ENCODE data around the gene TMEM33.
"Not testable (repeated sequence)": the region's sequence is repeated elsewhere in the genome, so short reads cannot be mapped to it uniquely, and the experiment has no call there.

TMEM33 gene, protein sequence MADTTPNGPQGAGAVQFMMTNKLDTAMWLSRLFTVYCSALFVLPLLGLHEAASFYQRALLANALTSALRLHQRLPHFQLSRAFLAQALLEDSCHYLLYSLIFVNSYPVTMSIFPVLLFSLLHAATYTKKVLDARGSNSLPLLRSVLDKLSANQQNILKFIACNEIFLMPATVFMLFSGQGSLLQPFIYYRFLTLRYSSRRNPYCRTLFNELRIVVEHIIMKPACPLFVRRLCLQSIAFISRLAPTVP

DNA sequence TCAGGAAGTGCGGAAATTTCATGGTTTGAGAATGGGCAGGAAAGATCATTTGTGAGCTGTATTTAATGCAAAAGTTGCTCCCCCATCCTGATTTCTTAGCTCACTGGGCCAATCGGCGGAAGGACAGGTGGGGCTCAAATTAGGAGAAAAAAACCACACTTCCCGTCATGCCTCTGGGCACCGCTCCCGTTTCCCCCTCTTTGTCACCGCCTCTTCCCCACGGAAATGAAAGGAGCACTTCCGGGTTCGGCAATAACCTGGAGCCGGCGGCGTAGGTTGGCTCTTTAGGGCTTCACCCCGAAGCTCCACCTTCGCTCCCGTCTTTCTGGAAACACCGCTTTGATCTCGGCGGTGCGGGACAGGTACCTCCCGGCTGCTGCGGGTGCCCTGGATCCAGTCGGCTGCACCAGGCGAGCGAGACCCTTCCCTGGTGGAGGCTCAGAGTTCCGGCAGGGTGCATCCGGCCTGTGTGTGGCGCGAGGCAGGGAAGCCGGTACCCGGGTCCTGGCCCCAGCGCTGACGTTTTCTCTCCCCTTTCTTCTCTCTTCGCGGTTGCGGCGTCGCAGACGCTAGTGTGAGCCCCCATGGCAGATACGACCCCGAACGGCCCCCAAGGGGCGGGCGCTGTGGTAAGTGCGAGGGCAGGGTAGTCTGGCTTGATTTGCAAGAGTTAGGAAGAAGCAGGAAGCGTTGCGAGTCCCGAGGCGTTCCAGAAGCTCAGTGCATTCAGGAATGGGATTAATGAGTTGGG is at the start of gene TMEM33:
TSS of gene TMEM33 (plus strand) at position 529 of the 751 bp plus-strand sequence. CDS start at position 585, 56 bp downstream.
- H3K27ac ChIP-seq: peak within 1 kb of the TSS; percentile 66 to 94 (median 90)
- peak within 1 kb of the TSS; percentile 60 to 98 (median 84) for H3K4me3 ChIP-seq

DNA sequence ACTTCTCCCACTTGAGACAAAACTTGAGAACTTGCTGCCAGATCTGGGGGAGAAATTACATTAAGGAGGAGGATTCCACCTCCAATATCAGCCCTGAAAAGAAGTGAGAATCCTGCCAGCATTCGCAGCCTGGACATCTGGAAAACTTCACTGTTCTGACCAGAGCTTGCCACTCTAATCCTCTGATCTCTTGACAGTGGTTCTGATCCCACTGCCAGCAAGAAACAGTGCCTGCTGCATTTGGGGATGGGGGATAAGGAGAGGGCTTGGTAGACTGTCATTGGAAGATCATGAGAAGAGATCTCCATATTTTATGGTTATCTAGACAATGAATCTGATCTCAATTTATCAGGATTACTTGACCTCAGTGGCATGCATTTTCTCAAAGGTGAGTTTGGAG is 49.8 kb upstream of the TMEM33 start:
- H3K4me3 ChIP-seq: no peak overlapping the region
- no peak overlapping the region for H3K27ac ChIP-seq

DNA sequence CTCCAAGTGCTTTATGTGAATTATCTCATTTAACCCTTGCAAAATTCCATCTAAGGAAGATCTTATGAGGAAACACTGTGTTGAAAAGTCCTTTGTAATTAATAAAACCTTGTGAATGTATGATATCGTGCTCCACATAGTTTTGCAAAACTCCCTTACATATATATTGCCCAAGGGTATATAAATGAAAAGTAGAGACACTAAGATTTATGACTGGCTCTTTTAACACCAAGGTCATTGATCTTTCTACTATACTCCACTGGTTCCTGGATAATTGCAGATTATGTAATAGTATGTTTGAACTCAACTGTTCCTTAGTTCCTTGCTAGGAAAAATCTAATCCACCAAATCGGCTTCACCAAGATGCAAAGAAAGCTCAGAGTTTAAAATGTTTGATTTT is 48.0 kb upstream of the TMEM33 start:
- Histone ChIP-seq H3K27ac (no peak overlapping the region), H3K4me3 (no peak overlapping the region)

DNA sequence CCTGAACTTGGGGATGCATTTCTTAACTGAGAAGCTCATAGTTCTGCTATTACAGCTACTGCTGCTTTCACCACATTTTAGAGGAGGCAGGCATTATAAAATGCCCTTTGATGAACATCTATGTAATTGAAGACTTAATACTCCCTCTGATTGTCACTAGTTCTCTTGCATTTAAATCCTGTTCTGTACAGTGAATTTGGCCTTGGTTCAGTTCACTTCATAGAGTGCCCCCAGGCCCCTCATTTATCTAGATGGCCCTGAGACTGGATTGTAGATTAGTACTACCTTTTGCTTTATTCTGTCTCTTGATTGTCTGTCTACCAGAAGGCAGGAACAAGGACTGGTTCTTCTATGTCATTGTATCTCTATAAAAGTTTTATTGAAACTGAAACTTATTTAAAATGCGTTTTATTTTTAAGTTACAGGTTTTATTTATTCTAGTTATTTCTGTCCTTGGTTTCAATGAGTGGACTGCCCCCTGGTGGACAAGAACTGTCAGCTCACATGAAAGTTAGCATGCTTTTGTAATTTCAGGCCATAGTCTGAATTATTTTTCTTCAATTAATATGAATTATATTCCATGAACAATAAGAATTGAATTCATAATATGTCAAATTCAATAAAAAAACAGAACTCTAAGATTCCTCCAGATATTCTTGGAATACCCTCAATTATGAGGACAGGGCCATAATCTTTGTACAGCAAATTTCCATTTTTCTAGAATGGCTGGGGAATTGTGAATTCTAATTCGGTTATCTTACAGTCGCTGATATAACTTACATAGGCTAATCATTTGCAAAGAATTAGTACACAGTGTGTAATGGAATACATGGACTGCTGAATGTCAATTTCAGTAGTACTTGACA is 47.2 kb upstream of the TMEM33 start:
- no peak overlapping the region for H3K27ac ChIP-seq

DNA sequence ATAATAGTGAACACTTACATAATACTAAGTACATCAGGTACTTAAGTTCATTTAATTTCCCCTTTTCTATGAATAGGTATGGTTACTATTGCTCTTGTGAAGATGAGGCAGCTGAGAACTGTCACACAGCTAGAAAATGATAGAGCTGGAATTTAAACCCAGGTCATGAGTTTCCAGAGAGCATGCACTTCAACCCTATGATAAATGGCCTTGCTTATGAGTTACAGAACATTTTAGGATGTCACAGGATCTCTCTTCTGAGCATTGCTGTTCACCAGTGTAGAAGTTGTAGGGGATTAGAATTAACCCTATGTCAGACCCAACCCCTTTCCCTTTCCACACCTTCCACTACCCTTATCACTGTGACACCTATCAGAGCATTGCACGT is 46.5 kb upstream of the TMEM33 start:
- Histone ChIP-seq H3K27ac (no peak overlapping the region), H3K4me3 (no peak overlapping the region)

More for the DNA sequence above, 47.2 kb upstream of the TMEM33 start:
- H3K4me3 ChIP-seq: no peak overlapping the region

DNA sequence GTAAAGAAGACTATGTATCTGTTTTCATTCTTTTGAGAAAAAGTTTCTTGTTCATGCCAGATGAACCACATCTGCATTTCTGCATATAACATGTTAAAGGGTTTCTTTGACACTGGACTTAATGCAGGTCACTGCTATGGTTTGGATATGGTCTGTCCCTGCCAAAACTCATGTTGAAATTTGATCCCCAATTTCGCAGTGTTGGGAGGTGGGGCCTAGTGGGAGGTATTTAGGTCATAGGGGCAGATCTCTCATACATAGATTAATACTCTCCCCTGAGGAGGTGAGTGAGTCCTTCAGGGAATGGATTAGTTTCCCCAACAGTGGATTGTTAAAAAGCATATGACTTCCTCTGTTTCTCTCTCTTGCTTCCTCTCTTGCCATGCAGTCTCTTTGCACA is 45.9 kb upstream of the TMEM33 start:
- Histone ChIP-seq H3K4me3 (no peak overlapping the region), H3K27ac (no peak overlapping the region)

DNA sequence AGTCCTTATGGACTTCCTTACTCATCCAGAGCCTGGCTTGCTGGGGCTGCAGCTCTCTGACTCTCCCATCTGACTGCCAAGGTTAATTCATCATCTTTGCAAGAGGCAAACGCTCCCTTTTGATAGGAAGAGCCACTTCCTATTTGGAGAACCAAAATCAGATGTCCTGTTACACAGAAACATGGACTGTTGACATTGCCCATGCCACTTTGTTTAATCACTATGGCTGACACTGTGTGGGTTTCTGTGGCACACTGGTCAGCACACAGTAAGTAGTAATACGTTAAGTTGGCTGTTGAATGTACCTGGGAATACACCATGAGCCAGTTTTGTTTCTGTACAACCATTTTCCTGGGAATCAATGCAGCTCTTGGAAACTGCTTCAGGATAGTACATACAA is 45.1 kb upstream of the TMEM33 start:
- no peak overlapping the region for H3K27ac ChIP-seq
- no peak overlapping the region for H3K4me3 ChIP-seq

DNA sequence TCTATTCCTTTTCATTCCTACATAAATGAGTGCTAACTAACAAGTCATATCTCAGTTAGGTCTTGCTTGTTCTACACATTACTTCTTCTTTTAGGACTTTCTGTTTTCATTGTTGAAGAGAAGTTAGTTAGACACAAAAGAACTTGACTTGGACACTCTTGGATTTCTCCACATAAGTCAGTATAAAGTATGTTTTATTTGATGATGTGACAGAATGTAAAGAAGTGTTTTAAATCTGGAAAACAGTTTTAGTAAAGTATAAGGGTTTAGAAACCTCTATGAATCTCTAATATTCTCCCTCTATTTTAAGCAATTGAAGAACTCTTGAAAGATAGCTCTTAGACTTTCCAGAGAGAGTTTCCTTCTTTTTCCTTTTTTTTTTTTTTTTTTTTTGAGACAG is 38.6 kb upstream of the TMEM33 start:
- Histone ChIP-seq H3K4me3 (no peak overlapping the region), H3K27ac (no peak overlapping the region)

DNA sequence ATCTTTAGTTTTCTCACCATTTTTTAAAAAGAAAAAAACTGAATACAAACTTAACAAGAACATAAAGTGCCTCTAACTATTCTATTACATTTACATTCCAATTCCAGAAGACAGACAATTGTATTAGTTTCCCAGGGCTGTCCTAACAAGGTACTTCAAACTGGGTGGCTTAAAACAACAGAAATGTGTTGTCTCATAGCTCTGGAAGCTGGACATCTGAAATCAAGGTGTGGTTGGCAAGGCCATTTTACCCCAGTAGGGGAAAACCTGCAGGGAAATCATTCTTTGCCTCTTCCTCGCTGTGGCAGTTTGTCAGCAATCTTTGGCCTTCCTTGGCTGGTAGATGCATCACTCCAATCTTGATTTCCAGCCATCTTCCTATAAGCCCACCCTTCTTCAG is 37.5 kb upstream of the TMEM33 start:
- H3K4me3 ChIP-seq: no peak overlapping the region
- no peak overlapping the region for H3K27ac ChIP-seq

DNA sequence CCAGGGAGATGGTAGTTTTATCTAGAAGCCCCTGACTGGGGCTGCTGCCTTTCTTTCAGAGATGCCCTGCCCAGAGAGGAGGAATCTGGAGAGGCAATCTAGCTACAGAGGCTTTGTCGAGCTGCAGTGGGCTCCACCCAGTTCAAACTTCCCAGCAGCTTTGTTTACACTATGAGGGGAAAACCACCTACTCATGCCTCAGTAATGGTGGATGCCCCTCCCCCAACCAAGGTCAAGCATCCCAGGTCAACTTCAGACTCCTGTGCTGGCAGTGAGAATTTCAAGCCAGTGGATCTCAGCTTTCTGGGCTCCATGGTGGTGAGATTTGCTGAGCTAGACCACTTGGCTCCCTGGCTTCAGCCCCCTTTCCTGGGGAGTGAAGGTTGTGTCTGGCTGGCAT is 26.1 kb upstream of the TMEM33 start:
- not testable (repeated sequence) for H3K4me3 ChIP-seq, H3K27ac ChIP-seq

DNA sequence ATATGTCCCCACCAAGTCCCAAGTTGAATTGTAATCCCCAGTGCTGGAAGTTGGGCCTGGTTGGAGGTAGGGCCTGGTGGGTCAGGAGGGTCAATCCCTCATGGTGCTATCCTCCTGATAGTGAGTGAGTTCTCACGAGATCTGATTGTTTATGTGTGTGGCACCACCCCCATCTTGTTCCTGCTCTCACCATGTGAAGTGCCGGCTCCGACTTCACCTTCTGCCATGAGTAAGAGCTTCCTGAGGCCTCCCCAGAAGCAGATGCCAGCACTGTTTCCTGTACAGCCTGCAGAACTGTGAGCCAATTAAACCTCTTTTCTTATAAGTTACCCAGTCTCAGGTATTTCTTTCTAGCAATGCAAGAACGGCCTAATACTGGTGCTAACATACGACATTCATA is 22.7 kb upstream of the TMEM33 start:
- Histone ChIP-seq H3K27ac (no peak overlapping the region), H3K4me3 (no peak overlapping the region)

DNA sequence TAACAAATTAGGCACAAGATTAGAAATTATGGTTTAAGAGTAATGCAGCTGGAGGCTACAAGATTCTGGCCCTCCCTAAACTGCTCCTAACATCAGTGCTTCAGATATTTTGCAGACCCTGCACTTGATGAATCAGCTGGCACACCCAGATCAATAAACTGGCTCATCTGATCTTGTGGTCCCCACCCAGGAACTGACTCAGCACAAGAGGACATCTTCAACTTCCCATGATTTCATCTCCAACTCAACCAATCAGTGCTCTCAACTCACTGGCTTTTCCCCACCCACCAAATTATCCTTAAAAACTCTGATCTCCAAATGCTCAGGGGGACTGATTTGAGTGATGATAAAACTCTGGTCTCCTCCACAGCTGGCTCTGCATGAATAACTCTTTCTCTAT is 21.7 kb upstream of the TMEM33 start:
- Histone ChIP-seq H3K27ac (no peak overlapping the region), H3K4me3 (no peak overlapping the region)

DNA sequence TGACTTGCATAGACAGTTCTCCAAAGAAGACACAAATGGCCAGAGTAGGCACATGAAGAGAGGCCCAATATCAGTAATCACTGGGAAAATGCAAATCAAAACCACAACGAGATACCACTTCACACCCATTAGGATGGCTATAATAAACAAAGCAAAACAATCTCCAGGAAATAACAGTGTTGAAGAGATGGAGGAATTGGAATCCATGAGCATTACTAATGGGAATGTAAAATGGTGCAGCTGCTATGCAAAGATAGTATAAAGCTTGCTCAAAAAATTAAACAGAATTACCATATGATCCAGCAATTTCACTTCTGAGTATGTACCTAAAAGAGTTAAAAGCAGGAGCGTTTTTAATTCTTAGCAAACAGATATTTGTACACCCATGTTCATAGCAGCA is 17.0 kb upstream of the TMEM33 start:
- Histone ChIP-seq H3K4me3 (no peak overlapping the region), H3K27ac (no peak overlapping the region)

DNA sequence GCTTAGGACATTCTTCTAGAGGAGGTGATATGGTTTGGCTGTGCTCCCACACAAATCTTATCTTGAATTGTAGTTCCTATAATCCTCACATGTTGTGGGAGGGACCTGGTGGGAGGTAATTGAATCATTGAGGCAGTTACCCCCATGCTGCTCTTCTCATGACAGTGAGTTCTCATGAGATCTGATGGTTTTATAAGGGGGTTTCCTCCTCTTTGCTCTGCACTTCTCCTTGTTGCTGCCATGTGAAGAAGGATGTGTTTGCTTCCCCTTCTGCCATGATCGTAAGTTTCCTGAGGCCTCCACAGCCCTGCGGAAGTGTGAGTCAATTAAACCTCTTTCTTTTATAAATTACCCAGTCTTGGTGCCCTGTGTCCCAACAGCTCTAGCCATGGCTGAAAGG is 14.8 kb upstream of the TMEM33 start:
- not testable (repeated sequence) for H3K4me3 ChIP-seq, H3K27ac ChIP-seq

DNA sequence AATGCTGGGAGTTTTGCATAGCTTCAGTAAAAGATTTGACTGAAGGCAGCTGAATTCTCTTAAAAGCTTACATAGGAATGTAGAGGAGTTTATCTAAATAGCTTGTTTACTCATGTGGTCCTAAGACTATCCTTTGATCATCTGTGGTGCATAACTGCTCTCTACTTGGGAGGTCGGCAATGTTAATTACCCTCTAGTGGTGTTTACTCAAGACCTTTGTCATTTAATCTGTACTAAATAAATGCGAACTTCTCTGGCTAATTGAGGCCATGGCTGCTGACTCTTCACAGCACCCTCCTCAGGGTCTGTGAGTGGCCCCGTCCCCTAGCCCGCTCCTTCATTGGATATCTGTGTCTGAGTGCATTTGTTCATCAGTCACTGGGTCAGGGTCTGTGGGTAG is 13.8 kb upstream of the TMEM33 start:
- H3K27ac ChIP-seq: no peak overlapping the region
- no peak overlapping the region for H3K4me3 ChIP-seq

DNA sequence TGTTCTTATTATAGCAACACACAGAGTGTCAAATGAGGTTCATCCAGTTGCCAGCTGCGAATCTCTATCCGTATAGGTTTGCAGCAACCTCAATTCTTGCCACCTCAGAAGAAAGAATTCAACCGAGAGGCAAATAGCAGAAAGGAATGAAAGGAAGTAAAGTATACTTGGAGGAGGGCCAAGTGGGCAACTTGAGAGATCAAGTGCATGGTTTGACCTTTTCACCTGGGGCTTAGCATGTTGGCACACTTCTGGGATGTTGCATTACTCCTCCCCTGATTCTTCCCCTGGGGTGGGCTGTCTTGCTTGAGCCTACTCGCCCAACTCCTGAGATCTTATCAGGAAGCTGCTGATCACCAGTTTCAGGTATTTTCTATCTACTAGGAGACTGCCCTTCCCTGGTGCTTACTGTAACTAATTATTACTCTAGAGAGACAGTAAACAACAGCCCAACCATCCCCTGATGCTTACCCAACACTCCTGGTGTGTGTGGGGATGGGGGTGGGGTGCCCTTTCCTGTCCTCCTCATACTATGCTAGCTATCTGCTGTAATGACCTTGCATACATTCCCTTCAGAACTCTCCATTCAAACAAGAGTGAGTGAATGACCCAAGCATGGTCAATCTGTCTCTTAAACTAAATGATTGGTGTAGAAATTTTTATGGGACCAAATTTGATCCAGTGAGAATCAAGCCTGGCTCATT is 7.3 kb upstream of the TMEM33 start:
- Histone ChIP-seq H3K27ac (no peak overlapping the region), H3K4me3 (no peak overlapping the region)

DNA sequence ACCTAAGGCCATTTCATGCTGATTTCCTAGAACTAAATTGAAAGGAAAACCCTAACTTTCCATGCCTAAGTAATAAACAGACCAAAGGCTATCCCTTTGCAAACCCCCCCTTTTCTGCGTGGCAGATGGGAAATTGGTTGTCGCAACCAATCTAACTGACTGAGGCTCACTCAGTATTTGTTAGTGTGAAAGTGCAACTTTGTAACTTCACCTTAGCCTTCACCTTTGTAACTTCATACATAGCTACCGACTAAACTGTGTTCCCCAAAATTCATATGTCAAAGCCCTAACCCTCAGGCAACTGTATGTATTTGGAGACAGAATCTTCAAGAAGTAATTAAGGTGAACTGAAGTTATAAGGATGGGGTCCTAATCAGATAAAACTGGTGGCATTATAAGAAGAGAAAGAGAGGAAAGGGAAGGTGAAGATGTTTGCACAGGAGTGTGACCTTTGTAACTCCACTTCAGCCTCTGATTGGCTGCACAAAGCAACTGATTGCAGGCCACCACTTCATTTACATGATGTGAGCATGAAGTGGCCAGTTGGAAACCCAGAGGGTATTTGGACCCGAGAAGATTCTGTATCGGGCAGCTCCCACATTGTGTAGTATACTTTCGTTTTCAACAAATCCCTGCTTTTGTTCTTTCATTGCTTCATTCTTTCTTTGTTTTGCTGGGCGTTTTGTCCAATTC is 4.9 kb upstream of the TMEM33 start:
- Histone ChIP-seq H3K27ac (no peak overlapping the region), H3K4me3 (no peak overlapping the region)

DNA sequence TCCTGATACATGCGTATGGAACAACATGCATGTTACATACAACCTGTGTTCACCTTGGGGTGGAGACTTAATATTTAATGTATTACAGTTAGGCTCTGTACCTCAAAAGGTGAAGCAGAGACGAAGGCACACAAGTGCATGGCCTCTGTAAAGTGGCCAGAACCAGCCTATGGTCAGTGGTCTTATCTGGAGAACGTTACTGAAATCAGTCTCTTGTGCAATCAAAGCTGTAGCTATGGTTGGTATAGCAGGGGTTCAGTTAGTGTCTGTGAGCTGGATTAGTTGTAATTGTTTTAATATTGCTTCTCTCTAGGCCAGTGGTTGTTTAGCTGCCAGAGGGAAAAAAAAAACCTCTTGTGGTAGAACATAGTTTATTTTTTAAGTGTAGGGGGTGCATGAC is 2.2 kb upstream of the TMEM33 start:
- H3K4me3 ChIP-seq: no peak overlapping the region
- H3K27ac ChIP-seq: no peak overlapping the region

DNA sequence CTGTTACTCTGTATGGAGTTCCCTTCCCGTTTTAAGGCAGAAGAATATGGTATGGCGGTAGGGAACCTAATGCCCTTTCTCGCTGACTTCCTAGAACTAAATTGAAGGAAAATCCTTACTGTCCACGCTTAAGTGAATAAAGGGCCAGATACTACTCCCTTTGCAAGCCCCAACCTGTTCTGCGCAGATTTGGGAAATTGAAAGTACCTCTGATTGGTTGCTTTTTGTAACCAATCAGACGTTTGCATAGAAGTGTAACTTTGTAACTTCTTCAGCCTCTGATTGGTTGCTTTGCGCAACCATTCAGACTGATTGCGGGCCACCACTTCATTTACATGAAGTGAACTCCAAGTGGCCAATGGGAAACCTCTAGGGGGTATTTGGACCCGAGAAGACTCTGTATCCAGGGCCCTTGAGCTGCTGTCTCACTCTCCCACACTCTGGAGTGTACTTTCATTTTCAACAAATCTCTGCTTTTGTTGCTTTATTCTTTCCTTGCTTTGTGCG is 1.2 kb upstream of the TMEM33 start:
- Histone ChIP-seq H3K4me3 (peak overlapping the region in 4 of 7 experiments; percentile 60 to 98 (median 84)), H3K27ac (peak overlapping the region in 6 of 21 experiments; percentile 7 to 94 (median 72))
